IMR-90 (cell line): ENCODE results near the gene ILK.

ENCODE experiments used
- BHLHE40 ChIP-seq: fragments of 150-350 bp; IDR thresholded peaks from 2 replicates; pipeline ENCODE4 v1.6.1; 2016; ENCODE audit warnings: mild to moderate bottlenecking, low read depth, low read length
- CEBPB ChIP-seq: IDR thresholded peaks from 2 replicates; pipeline ENCODE4 v1.6.1; 2012; ENCODE audit warnings: low read depth, low read length, improper control_type of control experiment
- MAFK ChIP-seq: IDR thresholded peaks from 2 replicates; pipeline ENCODE4 v1.6.1; 2012; ENCODE audit warnings: low read depth, low read length, improper control_type of control experiment
- MXI1 ChIP-seq: IDR thresholded peaks from 2 replicates; pipeline ENCODE4 v1.6.1; 2012; ENCODE audit warnings: low read depth, mild to moderate bottlenecking, low read length, moderate library complexity, borderline replicate concordance
- POLR2A ChIP-seq: IDR thresholded peaks from 2 replicates; pipeline ENCODE4 v1.6.1; 2012; ENCODE audit warnings: mild to moderate bottlenecking, low read depth, low read length
- RAD21 ChIP-seq: IDR thresholded peaks from 2 replicates; pipeline ENCODE4 v1.6.1; 2012; ENCODE audit warnings: low read length, improper control_type of control experiment
- RCOR1 ChIP-seq: IDR thresholded peaks from 2 replicates; pipeline ENCODE4 v1.6.1; 2012; ENCODE audit warnings: mild to moderate bottlenecking, low read length, improper control_type of control experiment; ENCODE audit not compliant: insufficient replicate concordance
- RFX5 ChIP-seq: IDR thresholded peaks from 2 replicates; pipeline ENCODE4 v1.8.0; 2012; ENCODE audit warnings: low read depth, mild to moderate bottlenecking, low read length, moderate library complexity
- SMC3 ChIP-seq: fragments of 150-350 bp; IDR thresholded peaks from 2 replicates; pipeline ENCODE4 v1.6.1; 2016; ENCODE audit warnings: low read depth, mild to moderate bottlenecking, antibody characterized with exemption, low read length, moderate library complexity
- TF ChIP-seq, protein P1 (sequence below): conservative IDR thresholded peaks from 2 replicates; pipeline ENCODE4 v1.5.1; 2012; ENCODE audit warnings: mild to moderate bottlenecking, low read depth, low read length, improper control_type of control experiment
- TF ChIP-seq, protein P2 (sequence below): fragments of 150-350 bp; IDR thresholded peaks from 2 replicates; pipeline ENCODE4 v1.6.1; 2017; ENCODE audit warnings: mild to moderate bottlenecking, antibody characterized with exemption, low read length, low read depth

- no peak for TF ChIP-seq CEBPB
- TF ChIP-seq, protein P1, sequence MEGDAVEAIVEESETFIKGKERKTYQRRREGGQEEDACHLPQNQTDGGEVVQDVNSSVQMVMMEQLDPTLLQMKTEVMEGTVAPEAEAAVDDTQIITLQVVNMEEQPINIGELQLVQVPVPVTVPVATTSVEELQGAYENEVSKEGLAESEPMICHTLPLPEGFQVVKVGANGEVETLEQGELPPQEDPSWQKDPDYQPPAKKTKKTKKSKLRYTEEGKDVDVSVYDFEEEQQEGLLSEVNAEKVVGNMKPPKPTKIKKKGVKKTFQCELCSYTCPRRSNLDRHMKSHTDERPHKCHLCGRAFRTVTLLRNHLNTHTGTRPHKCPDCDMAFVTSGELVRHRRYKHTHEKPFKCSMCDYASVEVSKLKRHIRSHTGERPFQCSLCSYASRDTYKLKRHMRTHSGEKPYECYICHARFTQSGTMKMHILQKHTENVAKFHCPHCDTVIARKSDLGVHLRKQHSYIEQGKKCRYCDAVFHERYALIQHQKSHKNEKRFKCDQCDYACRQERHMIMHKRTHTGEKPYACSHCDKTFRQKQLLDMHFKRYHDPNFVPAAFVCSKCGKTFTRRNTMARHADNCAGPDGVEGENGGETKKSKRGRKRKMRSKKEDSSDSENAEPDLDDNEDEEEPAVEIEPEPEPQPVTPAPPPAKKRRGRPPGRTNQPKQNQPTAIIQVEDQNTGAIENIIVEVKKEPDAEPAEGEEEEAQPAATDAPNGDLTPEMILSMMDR = no peak
- TF ChIP-seq POLR2A = no peak
- TF ChIP-seq, protein P2, sequence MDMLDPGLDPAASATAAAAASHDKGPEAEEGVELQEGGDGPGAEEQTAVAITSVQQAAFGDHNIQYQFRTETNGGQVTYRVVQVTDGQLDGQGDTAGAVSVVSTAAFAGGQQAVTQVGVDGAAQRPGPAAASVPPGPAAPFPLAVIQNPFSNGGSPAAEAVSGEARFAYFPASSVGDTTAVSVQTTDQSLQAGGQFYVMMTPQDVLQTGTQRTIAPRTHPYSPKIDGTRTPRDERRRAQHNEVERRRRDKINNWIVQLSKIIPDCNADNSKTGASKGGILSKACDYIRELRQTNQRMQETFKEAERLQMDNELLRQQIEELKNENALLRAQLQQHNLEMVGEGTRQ = no peak
- TF ChIP-seq RAD21 = no peak
- no peak for TF ChIP-seq BHLHE40
- no peak for TF ChIP-seq SMC3
- TF ChIP-seq RFX5 = no peak
- TF ChIP-seq RCOR1 = no peak
- TF ChIP-seq MXI1 = no peak
- no peak for TF ChIP-seq MAFK
These were observed 46.5 kb downstream of the ILK start for GRCh38 chr11:6650104-6650503.
